NCI-H526 treated with DMSO at 0.1 percent for 48 hours (cell line): ENCODE results near the gene SLC22A4.

Source experiments
- DNase-seq: peaks from one replicate; lab custom pipeline; 2025; lab: John Stamatoyannopoulos, UW

SLC22A4 gene

GRCh38 chr5:132342291-132343180 lies 48.3 kb downstream of the SLC22A4 start:
- no peak for DNase-seq

GRCh38 chr5:132344775-132345514 lies 50.8 kb downstream of the SLC22A4 start:
- no peak for DNase-seq

GRCh38 chr5:132353486-132353995 lies 59.3 kb downstream of the SLC22A4 start:
- no peak for DNase-seq

- DNase-seq, result no peak
Measured at GRCh38 chr5:132354381-132355139, 60.4 kb downstream of the SLC22A4 start.

- DNase-seq, result no peak
Measured at GRCh38 chr5:132355140-132355765, 61.1 kb downstream of the SLC22A4 start.

- DNase-seq, result no peak
Measured at GRCh38 chr5:132358775-132359174, 64.6 kb downstream of the SLC22A4 start.

- no peak for DNase-seq
Measured at GRCh38 chr5:132362086-132362485, 67.9 kb downstream of the SLC22A4 start.

GRCh38 chr5:132363431-132364112 lies 69.4 kb downstream of the SLC22A4 start:
- DNase-seq, result no peak

GRCh38 chr5:132364319-132364718 lies 70.1 kb downstream of the SLC22A4 start:
- DNase-seq, result no peak

- DNase-seq, result no peak
Measured at GRCh38 chr5:132365213-132365612, 71.0 kb downstream of the SLC22A4 start.

GRCh38 chr5:132368186-132368585 lies 74.0 kb downstream of the SLC22A4 start:
- no peak for DNase-seq

- peak; percentile 47 for DNase-seq
Measured at GRCh38 chr5:132369007-132369473, 74.8 kb downstream of the SLC22A4 start.

GRCh38 chr5:132369474-132370180 lies 75.4 kb downstream of the SLC22A4 start, which contains the start of gene SLC22A5:
TSS of gene SLC22A5 (plus strand) at chr5:132369710. CDS start at chr5:132369973, 263 bp downstream.
- DNase-seq, result peak; percentile 55

GRCh38 chr5:132370181-132370970 lies 76.2 kb downstream of the SLC22A4 start:
- DNase-seq, result no peak

GRCh38 chr5:132370971-132371602 lies 76.9 kb downstream of the SLC22A4 start:
- no peak for DNase-seq

GRCh38 chr5:132371603-132371994 lies 77.4 kb downstream of the SLC22A4 start:
- no peak for DNase-seq

- DNase-seq, result no peak
Measured at GRCh38 chr5:132372127-132372526, 77.9 kb downstream of the SLC22A4 start.

GRCh38 chr5:132372542-132372941 lies 78.3 kb downstream of the SLC22A4 start:
- DNase-seq, result no peak

GRCh38 chr5:132375957-132376356 lies 81.8 kb downstream of the SLC22A4 start:
- no peak for DNase-seq
